Measurements from ENCODE around the gene ZAP70.

The ZAP70 gene

GRCh38 chr2:97728091-97728731 is 14.8 kb downstream of the ZAP70 start:
- Histone ChIP-seq H3K9me3 (ENCODE audit: control insufficient read depth, low read length) (peaks cover 11% of the 10 kb centered on the region), H3K9ac (ENCODE audit: low read length) (no peak overlapping the region), H3K23ac (ENCODE audit: low read length in 2 of 2) (no peak overlapping the region), H2BK5ac (ENCODE audit: low read depth, low read length, poor library complexity, severe bottlenecking) (no peak overlapping the region), H3K27me3 (ENCODE audit: control insufficient read depth in 1 of 2, insufficient read depth in 1 of 2, low read length in 2 of 2) (peaks cover 0 to 24% of the 10 kb centered on the region in 2 experiments), H2BK12ac (ENCODE audit: low read length in 2 of 2) (peak overlapping the region in 1 of 2 experiments; percentile 76), H2AFZ (ENCODE audit: low read depth, low read length) (no peak overlapping the region), H4K91ac (ENCODE audit: low read length) (no peak overlapping the region), H3K79me1 (replicated peaks; ENCODE audit: low read length, poor library complexity, severe bottlenecking) (no peaks in the 10 kb centered on the region), H3K18ac (ENCODE audit: low read depth in 1 of 2, low read length in 2 of 2) (peak overlapping the region in 1 of 2 experiments; percentile 5), H4K8ac (ENCODE audit: low read length) (no peak overlapping the region), H3K4me1 (ENCODE audit: control insufficient read depth, insufficient read depth, low read depth, low read length) (no peaks in the 10 kb centered on the region), H3K27ac (ENCODE audit: low read length, poor library complexity, severe bottlenecking) (no peak overlapping the region), H2AK5ac (ENCODE audit: low read length, severe bottlenecking) (no peak overlapping the region), H3K14ac (ENCODE audit: low read length in 2 of 2) (peak overlapping the region in 1 of 2 experiments; percentile 51), H3K4me3 (ENCODE audit: insufficient read depth in 1 of 2, low read depth in 1 of 2, low read length in 2 of 2) (no peak overlapping the region), H2BK15ac (ENCODE audit: low read depth, poor library complexity, severe bottlenecking) (no peak overlapping the region), H2BK120ac (ENCODE audit: low read depth, low read length) (no peak overlapping the region), H3K36me3 (ENCODE audit: control insufficient read depth in 1 of 2, insufficient read depth in 2 of 2, low read depth in 1 of 2, low read length in 2 of 2) (no peaks in the 10 kb centered on the region), H3K4ac (ENCODE audit: low read depth in 1 of 2, low read length in 2 of 2) (no peak overlapping the region), H3K4me2 (ENCODE audit: low read length, poor library complexity, severe bottlenecking) (no peak overlapping the region)
- DNase-seq, result peak; percentile 57
- WGBS, result 81% methylated on average over 12 of the region's 12 CpGs

GRCh38 chr2:97730245-97730644 is 16.9 kb downstream of the ZAP70 start:
- Histone ChIP-seq H3K23ac (ENCODE audit: low read length in 2 of 2) (no peak overlapping the region), H3K27ac (ENCODE audit: low read length, poor library complexity, severe bottlenecking) (no peak overlapping the region), H4K91ac (ENCODE audit: low read length) (no peak overlapping the region), H2BK5ac (ENCODE audit: low read depth, low read length, poor library complexity, severe bottlenecking) (no peak overlapping the region), H3K4ac (ENCODE audit: low read depth in 1 of 2, low read length in 2 of 2) (no peak overlapping the region), H3K79me1 (replicated peaks; ENCODE audit: low read length, poor library complexity, severe bottlenecking) (no peaks in the 10 kb centered on the region), H2BK120ac (ENCODE audit: low read depth, low read length) (no peak overlapping the region), H3K9ac (ENCODE audit: low read length) (no peak overlapping the region), H3K36me3 (ENCODE audit: control insufficient read depth in 1 of 2, insufficient read depth in 2 of 2, low read depth in 1 of 2, low read length in 2 of 2) (no peaks in the 10 kb centered on the region), H3K9me3 (ENCODE audit: control insufficient read depth, low read length) (peaks cover 11% of the 10 kb centered on the region), H3K14ac (ENCODE audit: low read length in 2 of 2) (no peak overlapping the region), H4K8ac (ENCODE audit: low read length) (no peak overlapping the region), H2BK12ac (ENCODE audit: low read length in 2 of 2) (no peak overlapping the region), H3K27me3 (ENCODE audit: control insufficient read depth in 1 of 2, insufficient read depth in 1 of 2, low read length in 2 of 2) (peaks cover 0 to 8% of the 10 kb centered on the region in 2 experiments), H3K4me1 (ENCODE audit: control insufficient read depth, insufficient read depth, low read depth, low read length) (no peaks in the 10 kb centered on the region), H3K4me2 (ENCODE audit: low read length, poor library complexity, severe bottlenecking) (no peak overlapping the region), H3K4me3 (ENCODE audit: insufficient read depth in 1 of 2, low read depth in 1 of 2, low read length in 2 of 2) (no peak overlapping the region), H2BK15ac (ENCODE audit: low read depth, poor library complexity, severe bottlenecking) (no peak overlapping the region), H2AFZ (ENCODE audit: low read depth, low read length) (no peak overlapping the region), H3K18ac (ENCODE audit: low read depth in 1 of 2, low read length in 2 of 2) (no peak overlapping the region), H2AK5ac (ENCODE audit: low read length, severe bottlenecking) (no peak overlapping the region)
- WGBS, result 100% methylated on average over 1 of the region's 1 CpG
- DNase-seq, result peak; percentile 28

- 90% methylated on average over 12 of the region's 12 CpGs for WGBS
- no peak overlapping the region for H2AFZ ChIP-seq (ENCODE audit: low read depth, low read length)
- no peak for DNase-seq
Measured at GRCh38 chr2:97731274-97732020, 18.1 kb downstream of the ZAP70 start.

More at GRCh38 chr2:97731274-97732020, 18.1 kb downstream of the ZAP70 start:
- Histone ChIP-seq H4K8ac (ENCODE audit: low read length) (no peak overlapping the region), H3K9me3 (ENCODE audit: control insufficient read depth, low read length) (peaks cover 11% of the 10 kb centered on the region), H4K91ac (ENCODE audit: low read length) (peak overlapping the region; percentile 57), H2BK120ac (ENCODE audit: low read depth, low read length) (no peak overlapping the region), H2AK5ac (ENCODE audit: low read length, severe bottlenecking) (no peak overlapping the region), H3K79me1 (replicated peaks; ENCODE audit: low read length, poor library complexity, severe bottlenecking) (no peaks in the 10 kb centered on the region), H2BK12ac (ENCODE audit: low read length in 2 of 2) (no peak overlapping the region), H3K27me3 (ENCODE audit: control insufficient read depth in 1 of 2, insufficient read depth in 1 of 2, low read length in 2 of 2) (peaks cover 0 to 8% of the 10 kb centered on the region in 2 experiments), H3K4me2 (ENCODE audit: low read length, poor library complexity, severe bottlenecking) (no peak overlapping the region), H3K18ac (ENCODE audit: low read depth in 1 of 2, low read length in 2 of 2) (no peak overlapping the region), H3K23ac (ENCODE audit: low read length in 2 of 2) (no peak overlapping the region), H3K4ac (ENCODE audit: low read depth in 1 of 2, low read length in 2 of 2) (no peak overlapping the region), H3K27ac (ENCODE audit: low read length, poor library complexity, severe bottlenecking) (no peak overlapping the region), H3K14ac (ENCODE audit: low read length in 2 of 2) (peak overlapping the region in 1 of 2 experiments; percentile 84), H2BK5ac (ENCODE audit: low read depth, low read length, poor library complexity, severe bottlenecking) (no peak overlapping the region), H3K36me3 (ENCODE audit: control insufficient read depth in 1 of 2, insufficient read depth in 2 of 2, low read depth in 1 of 2, low read length in 2 of 2) (no peaks in the 10 kb centered on the region), H2BK15ac (ENCODE audit: low read depth, poor library complexity, severe bottlenecking) (no peak overlapping the region), H3K4me1 (ENCODE audit: control insufficient read depth, insufficient read depth, low read depth, low read length) (no peaks in the 10 kb centered on the region), H3K4me3 (ENCODE audit: insufficient read depth in 1 of 2, low read depth in 1 of 2, low read length in 2 of 2) (no peak overlapping the region), H3K9ac (ENCODE audit: low read length) (no peak overlapping the region)
